HG02642 (cell line): ENCODE results near the gene NLK.
"Not testable (repeated sequence)": the region's sequence is repeated elsewhere in the genome, so short reads cannot be mapped to it uniquely, and the experiment has no call there.

Experiments used
- ATAC-seq: cut with Tn5 transposase; IDR thresholded peaks from one replicate; pipeline ENCODE4 v1.9.1; 2021; ENCODE audit warnings: mild to moderate bottlenecking; ENCODE audit not compliant: unreplicated experiment, poor library complexity

NLK gene

DNA sequence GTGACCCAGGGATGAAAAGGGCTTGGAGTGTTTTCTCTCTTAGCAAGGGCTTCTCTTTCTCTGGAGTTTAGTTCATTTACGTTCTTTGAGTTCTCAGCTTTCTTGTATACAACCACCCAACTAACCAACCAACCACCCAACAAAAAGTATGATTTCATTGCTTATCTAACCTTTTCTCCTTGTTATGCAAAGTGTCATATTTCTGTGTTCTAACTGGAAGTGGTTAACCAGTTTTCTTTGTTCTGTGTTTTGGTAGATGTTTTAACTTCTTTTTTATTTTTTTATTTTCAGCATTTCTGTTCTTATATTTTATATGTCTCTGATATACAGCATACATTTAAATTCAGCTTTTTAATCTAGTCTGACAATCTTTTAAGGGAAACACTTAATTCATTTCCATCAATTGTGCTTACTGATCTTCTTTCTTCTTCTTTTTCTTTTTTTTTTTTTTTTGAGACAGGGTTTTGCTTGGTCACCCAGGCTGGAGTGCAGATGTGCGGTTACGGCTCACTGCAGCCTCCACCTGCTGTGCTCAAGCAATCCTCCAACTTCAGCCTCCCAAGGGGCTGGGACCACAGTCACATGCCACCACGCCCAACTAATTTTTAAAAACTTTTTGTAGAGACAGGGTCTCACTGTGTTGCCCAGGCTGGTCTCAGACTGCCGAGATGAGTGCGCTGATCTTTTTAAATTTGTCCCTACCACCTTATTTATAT, 29.6 kb downstream of the NLK start:
- no peak for ATAC-seq

GRCh38 chr17:28072936-28073533, 30.6 kb downstream of the NLK start:
- ATAC-seq: no peak

- no peak for ATAC-seq
Measured at GRCh38 chr17:28074010-28074409, 31.5 kb downstream of the NLK start.

GRCh38 chr17:28076144-28076543, 33.7 kb downstream of the NLK start:
- ATAC-seq: no peak

GRCh38 chr17:28077140-28077539, 34.7 kb downstream of the NLK start:
- ATAC-seq: not testable (repeated sequence)

DNA sequence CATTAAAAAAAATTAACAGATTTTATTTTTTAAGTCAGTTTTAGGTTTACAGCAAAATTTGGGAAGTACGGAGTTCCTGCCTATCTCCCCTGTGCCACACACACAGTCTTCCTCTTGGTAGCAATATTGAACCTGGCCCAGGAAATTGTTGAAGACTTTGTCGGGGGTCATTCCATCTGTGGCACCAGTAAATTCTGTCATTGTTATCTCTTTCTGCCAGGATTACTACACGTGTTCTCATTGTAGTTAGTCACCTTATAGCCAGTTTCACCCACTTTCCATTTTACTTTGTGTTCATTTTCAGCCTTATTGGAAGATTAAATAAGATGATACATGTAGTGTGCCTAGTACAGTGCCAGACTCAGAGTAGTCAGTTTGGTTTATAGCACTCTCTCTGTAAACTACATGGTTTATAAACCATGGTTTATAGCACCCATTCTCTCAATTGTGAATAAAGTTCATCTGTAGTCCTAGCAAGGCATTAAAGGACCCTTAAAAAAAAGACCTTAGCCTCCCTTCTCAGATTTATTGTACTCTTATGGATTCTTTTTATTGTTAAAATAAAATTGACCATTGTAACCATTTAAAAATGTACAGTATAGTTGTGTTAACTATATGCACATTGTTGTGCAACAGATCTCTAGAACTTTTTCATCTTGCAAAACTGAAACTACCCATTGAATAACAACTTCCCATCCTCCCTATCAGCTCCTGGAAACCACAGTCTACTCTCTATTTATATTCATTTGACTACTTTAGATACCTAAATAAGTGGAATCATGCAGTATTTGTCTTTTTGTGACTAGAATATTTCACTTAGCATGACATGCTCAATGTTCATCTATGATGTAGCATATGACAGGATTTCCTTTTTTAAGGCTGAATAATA, 36.1 kb downstream of the NLK start:
- ATAC-seq: no peak

DNA sequence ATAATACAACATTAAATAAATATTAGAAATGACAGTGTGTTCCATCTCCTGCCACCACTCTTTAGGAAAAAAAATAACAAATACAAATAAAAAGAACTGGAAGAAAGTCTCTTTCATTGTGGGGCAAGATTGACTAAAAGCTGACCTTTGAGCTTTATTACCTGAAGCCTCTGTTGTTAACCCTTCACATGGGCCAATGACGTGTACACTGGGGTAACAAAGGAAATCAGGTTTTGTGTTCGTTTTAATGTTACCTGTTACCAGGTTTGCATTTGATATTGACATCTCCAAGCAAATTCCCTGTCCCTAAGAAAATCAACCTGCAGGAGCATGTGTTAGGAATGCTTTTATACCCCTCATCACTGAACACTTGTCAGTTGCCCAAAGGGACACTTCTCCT, 39.0 kb downstream of the NLK start:
- ATAC-seq: no peak

GRCh38 chr17:28085766-28086165, 43.3 kb downstream of the NLK start:
- ATAC-seq: no peak

- no peak for ATAC-seq
Measured at GRCh38 chr17:28086519-28086918, 44.0 kb downstream of the NLK start.

- ATAC-seq: no peak
Measured at GRCh38 chr17:28087743-28088142, 45.3 kb downstream of the NLK start.

DNA sequence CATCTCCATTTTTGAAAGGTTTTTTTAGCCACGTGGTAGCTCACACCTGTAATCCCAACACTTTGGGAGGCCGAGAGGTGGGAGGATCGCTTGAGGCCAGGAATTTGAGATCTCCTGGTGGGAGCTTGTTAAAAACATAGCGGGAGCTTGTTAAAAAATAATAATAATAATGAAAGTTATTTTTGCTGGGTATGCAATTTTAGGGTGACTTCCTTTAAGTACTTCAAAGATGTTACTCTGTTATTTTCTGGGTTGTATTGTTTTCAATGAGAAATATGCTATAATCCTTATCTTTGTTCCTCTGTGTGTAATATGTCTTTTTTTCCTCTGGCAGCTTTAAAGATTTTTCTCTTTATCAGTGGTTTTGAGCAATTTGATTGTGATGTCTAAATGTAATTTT, 48.1 kb downstream of the NLK start:
- ATAC-seq: no peak

DNA sequence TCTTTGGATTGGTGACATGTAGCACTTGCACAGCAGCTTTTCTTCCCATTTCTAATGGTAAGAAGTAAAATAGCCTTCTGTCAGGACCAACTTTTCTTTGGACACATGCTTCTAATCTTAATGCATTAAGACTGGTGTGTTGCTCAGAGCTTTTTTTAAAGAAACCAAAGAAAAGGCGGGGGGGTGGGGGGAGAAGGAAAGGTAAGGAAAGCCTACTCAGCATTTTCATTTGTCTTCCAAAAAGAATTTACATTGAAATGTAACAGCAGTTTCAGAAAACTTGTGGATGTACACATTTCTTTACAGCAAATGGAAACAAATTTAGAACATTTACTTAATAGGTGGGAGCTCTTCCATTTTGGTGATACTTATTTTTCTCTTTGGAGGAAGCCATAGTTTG, 49.6 kb downstream of the NLK start:
- no peak for ATAC-seq

DNA sequence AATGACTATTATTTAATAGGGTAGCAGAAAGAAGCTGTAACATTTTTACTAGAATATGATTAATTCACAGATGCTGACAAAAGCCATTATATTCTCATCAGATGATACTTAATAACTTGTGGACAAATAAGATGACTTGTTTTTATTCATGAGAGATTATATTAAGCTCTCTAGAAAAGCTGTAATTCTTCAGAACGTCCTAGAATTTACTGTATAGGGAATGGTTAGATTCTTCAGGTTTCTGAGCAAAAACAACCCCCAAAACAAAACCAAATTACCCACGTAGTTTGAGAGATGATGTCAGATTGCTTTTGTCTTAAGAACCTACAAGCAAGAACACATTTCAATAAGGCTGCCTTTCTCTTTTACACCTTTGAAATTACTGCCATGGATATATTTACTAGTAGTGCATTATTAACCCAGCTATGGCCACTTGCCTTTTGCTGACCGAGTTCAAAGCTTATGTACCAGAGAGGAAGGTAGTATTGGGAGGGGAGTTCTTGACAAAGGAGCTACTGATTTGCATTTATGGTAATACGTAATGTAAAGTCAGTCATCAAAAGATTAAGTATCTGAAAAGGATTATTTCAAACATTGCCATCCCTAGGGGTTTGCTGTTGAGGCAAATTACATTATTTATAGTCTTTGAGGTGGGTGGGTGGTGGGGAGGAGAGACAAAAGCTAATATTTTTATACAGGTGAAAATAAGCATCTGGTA, 51.7 kb downstream of the NLK start:
- ATAC-seq: no peak

DNA sequence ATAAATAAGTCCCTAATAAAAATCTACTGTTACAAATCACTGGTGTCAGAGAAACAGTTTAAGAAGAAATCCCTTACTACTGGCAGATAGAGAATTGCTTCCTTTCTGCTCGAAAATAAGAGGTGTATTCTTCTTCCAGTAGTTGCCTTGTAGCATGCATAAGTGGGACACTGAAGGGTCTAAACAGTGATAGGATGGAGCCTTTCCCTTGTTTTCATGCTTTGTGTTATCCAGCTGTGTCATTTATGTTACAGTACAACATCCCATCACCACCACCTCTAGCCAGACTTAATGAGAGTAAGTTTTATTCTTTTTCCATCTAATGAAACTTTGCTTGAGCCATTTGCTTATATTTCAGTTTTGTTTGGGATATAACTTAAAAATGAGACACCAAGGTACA, 54.3 kb downstream of the NLK start:
- ATAC-seq: no peak

GRCh38 chr17:28097254-28097653, 54.8 kb downstream of the NLK start:
- no peak for ATAC-seq

DNA sequence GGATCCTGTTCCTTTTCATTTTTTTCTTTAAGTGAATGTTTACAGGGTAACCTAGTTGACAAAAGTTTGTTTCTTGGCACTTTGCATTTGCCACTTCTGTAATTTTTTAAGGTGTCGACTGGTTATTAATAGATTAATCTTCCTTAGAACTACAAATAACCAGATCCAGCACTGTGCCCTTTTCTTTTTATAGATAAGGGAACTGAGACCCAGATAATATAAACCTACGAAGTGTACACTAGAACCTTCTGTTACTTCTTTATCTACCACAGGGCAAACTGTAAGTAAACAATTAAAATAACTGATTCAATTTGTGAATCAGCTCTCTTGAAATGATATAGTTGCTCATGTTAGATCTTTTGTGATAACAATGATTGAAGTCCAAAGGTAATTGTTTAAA, 55.4 kb downstream of the NLK start:
- ATAC-seq: peak; percentile 52

GRCh38 chr17:28098591-28098990, 56.1 kb downstream of the NLK start:
- ATAC-seq: not testable (repeated sequence)

GRCh38 chr17:28100251-28100650, 57.8 kb downstream of the NLK start:
- ATAC-seq: no peak

DNA sequence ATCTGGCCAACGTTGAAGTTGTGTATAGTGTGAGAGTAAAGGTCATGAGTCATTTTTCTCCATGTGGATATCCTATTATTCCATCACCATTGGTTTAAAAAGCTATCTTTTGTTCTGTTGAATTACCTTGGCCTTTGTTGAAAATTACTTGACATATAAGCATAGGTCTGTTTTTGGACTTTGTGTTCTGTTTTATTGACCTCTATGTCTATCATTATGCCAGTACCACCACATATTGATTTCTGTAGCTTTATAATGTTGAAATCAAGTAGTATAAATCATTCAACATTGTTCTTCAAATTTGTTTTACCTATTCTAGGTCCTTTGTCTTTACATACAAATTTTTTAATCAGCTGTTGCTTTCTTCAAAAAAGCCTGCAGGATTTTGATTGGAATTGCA, 58.5 kb downstream of the NLK start:
- ATAC-seq: no peak

DNA sequence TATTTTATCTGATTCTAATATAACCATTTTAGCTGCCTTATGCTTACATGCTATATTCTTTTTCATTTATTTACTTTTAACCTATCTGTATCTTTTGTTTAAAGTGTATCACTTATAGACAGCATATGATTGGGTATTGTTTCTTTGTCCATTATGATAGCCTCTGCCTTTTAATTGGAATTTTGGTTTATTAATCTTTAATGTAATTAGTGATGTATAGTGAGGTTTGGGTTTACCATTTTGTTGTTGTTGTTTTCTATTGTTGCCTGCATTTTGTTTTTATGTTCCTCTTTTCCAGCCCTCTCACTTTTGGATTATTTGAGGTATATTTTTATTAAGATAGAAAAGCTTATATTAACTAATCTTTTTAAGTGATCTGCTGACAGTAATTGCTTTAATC, 59.4 kb downstream of the NLK start:
- ATAC-seq: no peak

DNA sequence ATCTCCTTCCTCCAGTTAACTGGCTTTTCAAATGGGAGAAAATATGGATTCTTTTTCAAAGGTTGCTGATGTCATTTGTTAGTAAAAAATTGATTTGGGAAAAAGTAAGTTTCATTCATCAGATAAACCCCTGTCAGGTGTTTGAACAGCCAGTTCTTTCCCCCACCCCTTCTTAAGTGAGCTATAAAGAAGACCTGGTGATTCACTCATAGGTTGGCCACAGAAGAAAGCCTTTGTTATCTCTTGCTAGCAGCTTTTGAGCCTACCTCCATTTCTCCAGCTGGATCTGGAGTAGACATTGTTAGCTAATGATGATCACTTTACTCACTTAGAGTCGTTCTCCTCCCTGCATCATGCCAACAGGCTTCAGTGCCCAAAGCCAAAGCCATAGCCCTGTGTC, 63.0 kb downstream of the NLK start:
- no peak for ATAC-seq
